ENCODE measurements around the gene IQCH. TPM values are rescaled to one million over a fixed set of nuclear protein-coding genes. Genes with fewer than 3 reads are reported as not detected.

IQCH gene
- polyA plus RNA-seq, 3 donors, result 0.03 TPM; not detected in 2

DNA sequence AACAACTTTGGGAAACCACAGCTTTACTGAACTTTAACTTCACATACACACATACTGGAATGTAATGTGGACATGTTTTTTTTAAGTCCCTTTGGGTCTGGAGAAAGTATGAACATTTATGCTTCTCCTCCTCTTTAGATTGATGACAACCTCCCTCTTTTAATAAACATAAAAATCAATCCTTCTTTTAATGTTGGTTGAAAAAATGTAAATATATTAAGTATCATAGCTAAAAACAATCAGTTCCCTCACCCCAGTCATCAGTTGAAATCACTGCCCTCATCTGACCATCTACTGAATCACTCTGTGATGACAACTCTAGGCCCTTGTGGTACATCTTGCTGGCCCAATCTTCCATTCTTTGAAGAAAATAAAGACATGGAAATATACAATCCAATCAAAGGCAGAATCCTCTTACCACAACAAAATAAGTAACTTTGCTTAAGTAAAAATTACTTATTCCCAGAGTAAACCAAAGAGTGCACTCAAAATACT lies 6.5 kb upstream of the IQCH start:
- peaks cover 10 to 16% of the 10 kb centered on the region in 2 donors for H3K4me1 ChIP-seq (ENCODE audit: control insufficient read depth in 1 of 2, insufficient read depth in 2 of 2, low read length in 2 of 2)
- TF ChIP-seq, protein P1, sequence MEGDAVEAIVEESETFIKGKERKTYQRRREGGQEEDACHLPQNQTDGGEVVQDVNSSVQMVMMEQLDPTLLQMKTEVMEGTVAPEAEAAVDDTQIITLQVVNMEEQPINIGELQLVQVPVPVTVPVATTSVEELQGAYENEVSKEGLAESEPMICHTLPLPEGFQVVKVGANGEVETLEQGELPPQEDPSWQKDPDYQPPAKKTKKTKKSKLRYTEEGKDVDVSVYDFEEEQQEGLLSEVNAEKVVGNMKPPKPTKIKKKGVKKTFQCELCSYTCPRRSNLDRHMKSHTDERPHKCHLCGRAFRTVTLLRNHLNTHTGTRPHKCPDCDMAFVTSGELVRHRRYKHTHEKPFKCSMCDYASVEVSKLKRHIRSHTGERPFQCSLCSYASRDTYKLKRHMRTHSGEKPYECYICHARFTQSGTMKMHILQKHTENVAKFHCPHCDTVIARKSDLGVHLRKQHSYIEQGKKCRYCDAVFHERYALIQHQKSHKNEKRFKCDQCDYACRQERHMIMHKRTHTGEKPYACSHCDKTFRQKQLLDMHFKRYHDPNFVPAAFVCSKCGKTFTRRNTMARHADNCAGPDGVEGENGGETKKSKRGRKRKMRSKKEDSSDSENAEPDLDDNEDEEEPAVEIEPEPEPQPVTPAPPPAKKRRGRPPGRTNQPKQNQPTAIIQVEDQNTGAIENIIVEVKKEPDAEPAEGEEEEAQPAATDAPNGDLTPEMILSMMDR (IDR thresholded peaks at IDR 0.05), result no peak
- H3K4me1 Mint-ChIP-seq, result peaks cover 25% of the 10 kb centered on the region
- no peak overlapping the region for H3K4me3 ChIP-seq (replicated peaks in 1 of 3; ENCODE audit: low read depth in 2 of 3, low read length in 3 of 3)
- H3K79me2 ChIP-seq (ENCODE audit: insufficient read depth, low read length), result peaks cover 88% of the 10 kb centered on the region
- H3K9me3 ChIP-seq (replicated peaks in 1 of 2; ENCODE audit: control insufficient read depth in 1 of 2, insufficient read depth in 1 of 2, low read length in 2 of 2), result peaks cover 0 to 5% of the 10 kb centered on the region in 2 donors
- intact Hi-C loops (cut with micrococcal nuclease), result no loop called here
- H3K27me3 Mint-ChIP-seq (ENCODE audit: low read depth in 3 of 3), result no peaks in the 10 kb centered on the region
- H3K27ac Mint-ChIP-seq, result no peak overlapping the region
- peaks cover 0 to 8% (median 3%) of the 10 kb centered on the region in 7 donors for H3K9me3 Mint-ChIP-seq
- H3K27ac ChIP-seq (ENCODE audit: low read depth in 1 of 2, low read length in 2 of 2), result no peak overlapping the region
- no peaks in the 10 kb centered on the region for H3K27me3 ChIP-seq (ENCODE audit: control insufficient read depth in 2 of 2, insufficient read depth in 2 of 2, low read length in 2 of 2)
- H4K20me1 ChIP-seq (ENCODE audit: insufficient read depth, low read length), result peaks cover 18% of the 10 kb centered on the region
- H2AFZ ChIP-seq (ENCODE audit: insufficient read depth, low read depth, low read length, poor library complexity, severe bottlenecking), result no peak overlapping the region
- H3K36me3 Mint-ChIP-seq, result peaks cover 30 to 31% of the 10 kb centered on the region in 2 donors
- no peak overlapping the region for H3K4me3 Mint-ChIP-seq
- no peak overlapping the region for H3K9ac ChIP-seq (ENCODE audit: insufficient read depth, low read length, poor library complexity, severe bottlenecking)
- peaks cover 0 to 14% of the 10 kb centered on the region in 2 donors for H3K36me3 ChIP-seq (replicated peaks in 1 of 2; ENCODE audit: control insufficient read depth in 1 of 2, insufficient read depth in 2 of 2, low read length in 2 of 2)
- H3K4me2 ChIP-seq (replicated peaks; ENCODE audit: extremely low read depth, low read length, poor library complexity, severe bottlenecking), result no peak overlapping the region
- no peak for DNase-seq

DNA sequence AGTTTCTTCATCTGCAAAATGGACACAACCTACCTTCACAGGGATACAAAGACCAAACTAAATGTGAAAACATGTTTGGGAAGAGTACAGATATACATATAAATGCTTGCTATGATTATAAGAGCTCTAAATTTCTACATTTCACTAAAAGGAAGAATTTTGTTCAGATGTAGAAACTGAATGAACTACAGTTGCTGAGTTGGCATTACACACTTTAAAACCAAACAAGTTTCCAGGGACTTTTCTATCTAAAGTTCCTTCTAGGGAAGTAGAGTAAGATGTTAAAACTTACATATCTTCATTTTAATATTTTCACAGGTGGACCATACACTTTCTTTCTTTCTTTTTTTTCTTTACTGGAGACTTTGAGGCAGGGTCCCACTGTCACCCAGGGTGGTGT lies 4.8 kb upstream of the IQCH start:
- Histone ChIP-seq H3K79me2 (ENCODE audit: insufficient read depth, low read length) (peaks cover 84% of the 10 kb centered on the region), H3K9ac (ENCODE audit: insufficient read depth, low read length, poor library complexity, severe bottlenecking) (no peak overlapping the region), H3K4me3 (replicated peaks in 1 of 3; ENCODE audit: low read depth in 2 of 3, low read length in 3 of 3) (no peak overlapping the region), H3K27me3 (ENCODE audit: control insufficient read depth in 2 of 2, insufficient read depth in 2 of 2, low read length in 2 of 2) (no peaks in the 10 kb centered on the region), H3K36me3 (replicated peaks in 1 of 2; ENCODE audit: control insufficient read depth in 1 of 2, insufficient read depth in 2 of 2, low read length in 2 of 2) (peaks cover 0 to 14% of the 10 kb centered on the region in 2 donors), H3K4me1 (ENCODE audit: control insufficient read depth in 1 of 2, insufficient read depth in 2 of 2, low read length in 2 of 2) (peaks cover 17 to 23% of the 10 kb centered on the region in 2 donors), H4K20me1 (ENCODE audit: insufficient read depth, low read length) (peaks cover 11% of the 10 kb centered on the region), H3K27ac (ENCODE audit: low read depth in 1 of 2, low read length in 2 of 2) (no peak overlapping the region), H2AFZ (ENCODE audit: insufficient read depth, low read depth, low read length, poor library complexity, severe bottlenecking) (no peak overlapping the region), H3K4me2 (replicated peaks; ENCODE audit: extremely low read depth, low read length, poor library complexity, severe bottlenecking) (no peak overlapping the region), H3K9me3 (replicated peaks in 1 of 2; ENCODE audit: control insufficient read depth in 1 of 2, insufficient read depth in 1 of 2, low read length in 2 of 2) (peaks cover 0 to 5% of the 10 kb centered on the region in 2 donors)
- intact Hi-C loops (cut with micrococcal nuclease), result loop anchor here (10.0 kb wide), 1 partner anchor 185 kb away; the partner anchor contains the start of gene SMAD3 (in 2 of the 2)
- Mint-ChIP-seq H3K27ac (peak overlapping the region in 1 of 7 donors; percentile 61), H3K36me3 (peaks cover 26 to 28% of the 10 kb centered on the region in 2 donors), H3K27me3 (ENCODE audit: low read depth in 3 of 3) (peaks cover 0 to 2% (median 0%) of the 10 kb centered on the region in 3 donors), H3K4me3 (no peak overlapping the region), H3K9me3 (peaks cover 0 to 8% (median 3%) of the 10 kb centered on the region in 7 donors), H3K4me1 (peaks cover 30% of the 10 kb centered on the region)
- no peak for DNase-seq
- TF ChIP-seq, protein P1 (IDR thresholded peaks at IDR 0.05), result no peak
